HEK293T (cell line): ENCODE measurements around the gene POLD1.

ENCODE experiments used
- CTCF ChIA-PET: fragments of 350-600 bp; formaldehyde crosslinking; extraction: SDS; loops from one replicate; lab custom pipeline; 2021; ENCODE audit warnings: antibody characterized with exemption, inconsistent platforms; lab: Yijun Ruan, JAX
- POLR2A ChIA-PET: fragments of 350-600 bp; formaldehyde crosslinking; extraction: SDS; loops from one replicate; lab custom pipeline; 2020; ENCODE audit warnings: antibody characterized with exemption, inconsistent platforms; lab: Yijun Ruan, JAX
- DNase-seq: peaks from one replicate; pipeline ENCODE4 v3.0.0; 2012; ENCODE audit warnings: mixed read lengths; ENCODE audit errors: extremely low spot score
- ARNT ChIP-seq: fragments of 450-650 bp; IDR thresholded peaks from 2 replicates; pipeline ENCODE4 v1.6.1; 2017; ENCODE audit warnings: mild to moderate bottlenecking
- BHLHE40 ChIP-seq: fragments of 450-650 bp; IDR thresholded peaks from 2 replicates; pipeline ENCODE4 v1.6.1; 2016; ENCODE audit warnings: mild to moderate bottlenecking, moderate library complexity, borderline replicate concordance
- CTBP1 ChIP-seq: fragments of 450-650 bp; IDR thresholded peaks from 2 replicates; pipeline ENCODE4 v1.6.1; 2016; ENCODE audit warnings: borderline replicate concordance
- ELF4 ChIP-seq: fragments of 450-650 bp; IDR thresholded peaks from 2 replicates; pipeline ENCODE4 v1.6.1; 2017; ENCODE audit warnings: antibody characterized with exemption
- FOXA1 ChIP-seq: fragments of 450-650 bp; IDR thresholded peaks from 2 replicates; pipeline ENCODE4 v1.6.1; 2016; ENCODE audit warnings: mild to moderate bottlenecking
- FOXK2 ChIP-seq: fragments of 450-650 bp; IDR thresholded peaks from 2 replicates; pipeline ENCODE4 v1.6.1; 2016; ENCODE audit warnings: mild to moderate bottlenecking
- FOXM1 ChIP-seq: fragments of 450-650 bp; IDR thresholded peaks from 2 replicates; pipeline ENCODE4 v1.6.1; 2017; ENCODE audit warnings: mild to moderate bottlenecking, borderline replicate concordance
- HDGF ChIP-seq: fragments of 450-650 bp; IDR thresholded peaks from 2 replicates; pipeline ENCODE4 v1.6.1; 2017; ENCODE audit warnings: antibody characterized with exemption, borderline replicate concordance
- L3MBTL2 ChIP-seq: fragments of 450-650 bp; conservative IDR thresholded peaks from 2 replicates; pipeline ENCODE4 v1.6.1; 2016; ENCODE audit warnings: mild to moderate bottlenecking
- LEF1 ChIP-seq: fragments of 450-650 bp; IDR thresholded peaks from 2 replicates; pipeline ENCODE4 v1.6.1; 2017; ENCODE audit warnings: mild to moderate bottlenecking, borderline replicate concordance
- NFRKB ChIP-seq: fragments of 450-650 bp; IDR thresholded peaks from 2 replicates; pipeline ENCODE4 v1.6.1; 2016; ENCODE audit warnings: mild to moderate bottlenecking, moderate library complexity
- PKNOX1 ChIP-seq: fragments of 450-650 bp; IDR thresholded peaks from 2 replicates; pipeline ENCODE4 v1.6.1; 2016
- SP1 ChIP-seq: fragments of 450-650 bp; IDR thresholded peaks from 2 replicates; pipeline ENCODE4 v1.6.1; 2017
- SUZ12 ChIP-seq: fragments of 450-650 bp; IDR thresholded peaks from 2 replicates; pipeline ENCODE4 v1.6.1; 2016; ENCODE audit warnings: mild to moderate bottlenecking
- TARDBP ChIP-seq: fragments of 450-650 bp; IDR thresholded peaks from 2 replicates; pipeline ENCODE4 v1.6.1; 2016
- ZNF384 ChIP-seq: fragments of 450-650 bp; IDR thresholded peaks from 2 replicates; pipeline ENCODE4 v1.6.1; 2016

POLD1 gene

DNA sequence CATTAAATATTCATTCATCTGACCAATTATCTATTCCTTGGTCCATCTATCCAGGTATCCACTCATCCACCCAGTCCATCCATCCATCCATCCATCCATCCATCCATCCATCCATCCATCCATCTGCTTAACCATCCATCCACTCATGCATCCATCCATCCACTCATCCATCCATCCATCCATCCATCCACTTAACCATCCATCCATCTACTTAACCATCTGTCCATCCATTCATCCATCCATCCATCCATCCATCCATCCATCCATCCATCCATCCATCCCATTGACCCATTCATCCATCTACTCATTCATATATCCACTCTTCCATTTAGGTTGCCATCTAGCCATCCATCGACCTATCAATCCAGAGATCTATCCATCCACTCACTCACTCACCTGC is 59.9 kb downstream of the POLD1 start:
- no peak for DNase-seq
- TF ChIP-seq BHLHE40 = no peak
- no peak for TF ChIP-seq SUZ12
- TF ChIP-seq SP1 = no peak
- no peak for TF ChIP-seq PKNOX1
- no peak for TF ChIP-seq FOXA1
- TF ChIP-seq FOXK2 = no peak
- TF ChIP-seq ELF4 = no peak
- no peak for TF ChIP-seq L3MBTL2
- TF ChIP-seq LEF1 = no peak
- no peak for TF ChIP-seq ZNF384
- TF ChIP-seq HDGF = no peak
- ChIA-PET POLR2A (no interaction called here), CTCF (no interaction called here)

GRCh38 chr19:50447053-50447452 is 62.9 kb downstream of the POLD1 start:
- ChIA-PET CTCF (no interaction called here), POLR2A (no interaction called here)
- no peak for DNase-seq
- TF ChIP-seq NFRKB = no peak
- no peak for TF ChIP-seq SUZ12
- no peak for TF ChIP-seq ELF4
- TF ChIP-seq ARNT = no peak
- no peak for TF ChIP-seq ZNF384

DNA sequence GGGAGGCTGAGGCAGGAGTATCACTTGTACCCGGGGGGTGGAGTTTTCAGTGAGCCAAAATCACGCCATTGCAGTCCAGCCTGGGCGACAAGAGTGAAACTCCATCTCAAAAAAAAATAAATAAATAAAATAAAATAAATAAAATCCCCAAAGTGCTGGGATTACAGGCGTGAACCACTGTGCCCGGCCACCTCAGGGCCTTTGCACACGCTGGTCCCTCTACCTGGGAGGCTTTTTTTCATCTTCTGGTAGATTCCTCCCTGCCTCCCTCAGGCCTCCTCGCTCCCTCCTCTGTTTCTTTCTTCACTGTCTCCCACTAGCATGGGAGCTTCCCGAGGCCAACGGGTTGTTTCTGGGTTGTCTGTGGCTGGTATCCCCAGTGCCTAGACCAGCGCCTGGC is 63.6 kb downstream of the POLD1 start:
- POLR2A ChIA-PET = no interaction called here

GRCh38 chr19:50449236-50449899 is 65.2 kb downstream of the POLD1 start:
- no peak for TF ChIP-seq ZNF384
- TF ChIP-seq CTBP1 = no peak
- no peak for TF ChIP-seq ELF4
- no peak for TF ChIP-seq FOXA1
- no peak for TF ChIP-seq LEF1
- no peak for TF ChIP-seq SP1
- no peak for TF ChIP-seq HDGF
- TF ChIP-seq FOXM1 = no peak
- TF ChIP-seq FOXK2 = no peak
- TF ChIP-seq BHLHE40 = no peak
- TF ChIP-seq ARNT = no peak
- no peak for TF ChIP-seq TARDBP
- no peak for TF ChIP-seq SUZ12
- no peak for TF ChIP-seq NFRKB
- no peak for TF ChIP-seq PKNOX1
- TF ChIP-seq L3MBTL2 = no peak

More for the DNA sequence above, 63.6 kb downstream of the POLD1 start:
- DNase-seq = no peak
- TF ChIP-seq LEF1 (no peak), ARNT (no peak), HDGF (no peak)
- CTCF ChIA-PET = no interaction called here

GRCh38 chr19:50450369-50451222 is 66.4 kb downstream of the POLD1 start:
- no peak for DNase-seq

More at GRCh38 chr19:50449236-50449899, 65.2 kb downstream of the POLD1 start:
- no peak for DNase-seq
- ChIA-PET CTCF (interaction anchor here (0.7 kb wide), 1 partner anchor 90 kb away, joined by 3 read pairs; no protein-coding TSS in a partner anchor), POLR2A (no interaction called here)

More at GRCh38 chr19:50450369-50451222, 66.4 kb downstream of the POLD1 start:
- CTCF ChIA-PET = no interaction called here
- TF ChIP-seq HDGF (no peak), ELF4 (no peak), PKNOX1 (no peak), SUZ12 (no peak), FOXA1 (no peak), L3MBTL2 (no peak), NFRKB (no peak), FOXM1 (no peak), TARDBP (no peak), BHLHE40 (no peak), CTBP1 (no peak), ZNF384 (no peak), ARNT (no peak), LEF1 (no peak), SP1 (no peak)
- POLR2A ChIA-PET = no interaction called here
